HCT116 (cell line): ENCODE results near the gene CCDC57. TPM values are rescaled to one million over a fixed set of nuclear protein-coding genes. Genes with fewer than 3 reads are reported as not detected.
"Not testable (repeated sequence)": the region's sequence is repeated elsewhere in the genome, so short reads cannot be mapped to it uniquely, and the experiment has no call there.

Experiments used
- ATAC-seq: fragments of 200-7000 bp; cut with Tn5 transposase; 2 replicates; pipeline ENCODE4 v1.9.1; 2020; ENCODE audit warnings: mild to moderate bottlenecking, moderate library complexity
- BruUV-seq: library from RNA; stranded (reverse); fragments of 400-500 nt; replicated peaks from 2 replicates; lab custom pipeline; 2021; lab: Mats Ljungman, UMichigan
- CTCF ChIA-PET: fragments of 300-600 bp; sonication (Branson Sonifier 250); formaldehyde crosslinking; loops from one replicate; lab custom pipeline; 2021; ENCODE audit warnings: antibody characterized with exemption; lab: Charles Lee
- POLR2A ChIA-PET: fragments of 300-600, 350-600 bp; sonication (Branson Sonifier 250); formaldehyde crosslinking; loops from one replicate; lab custom pipeline; 2021; ENCODE audit warnings: antibody characterized with exemption; lab: Charles Lee
- RAD21 ChIA-PET, 2 experiments: fragments of 300-600 bp; sonication (Branson Sonifier 250); formaldehyde crosslinking; loops; one replicate each; lab custom pipeline; 2023; ENCODE audit warnings: low total read pairs in 2 of 2; ENCODE audit not compliant: uncharacterized antibody in 2 of 2, unreplicated experiment in 2 of 2, low non-redundant PET in 1 of 2; lab: Charles Lee
- DNase-seq: peaks from one replicate; pipeline ENCODE4 v3.0.0-alpha.2; 2010; ENCODE audit warnings: low read depth, low spot score
- H2AFZ ChIP-seq: fragments of 200-600 bp; shearing (Covaris generic), sonication (generic); 2 replicates; pipeline ENCODE4 v1.6.1; 2017; ENCODE audit warnings: low read depth, mixed run types, mixed read lengths, antibody characterized with exemption, low read length; ENCODE audit not compliant: poor library complexity, severe bottlenecking
- H3K27ac ChIP-seq: 2 replicates; pipeline ENCODE4 v1.5.1; 2012; ENCODE audit warnings: low read depth, low read length
- H3K27me3 ChIP-seq: fragments of 200-600 bp; sonication (generic); 2 replicates; pipeline ENCODE4 v1.6.1; 2016; ENCODE audit warnings: mixed run types, low read length, mixed read lengths; ENCODE audit not compliant: insufficient read depth
- H3K36me3 ChIP-seq, 2 experiments: fragments of 200-500 bp in 1 of 2; fragments of 200-600 bp in 1 of 2; sonication (Bioruptor generic) in 1 of 2; sonication (generic) in 1 of 2; 2 replicates each; pipeline versions ENCODE4 v1.5.1 to v1.6.1; 2014 to 2016; ENCODE audit warnings: low read length in 2 of 2, inconsistent platforms in 1 of 2, mixed read lengths in 1 of 2, mixed run types in 1 of 2; ENCODE audit not compliant: insufficient read depth in 2 of 2, control insufficient read depth in 1 of 2
- H3K4me1 ChIP-seq, 2 experiments: fragments of 200-600 bp in 1 of 2; sonication (generic) in 1 of 2; 2 replicates each; pipeline versions ENCODE4 v1.5.1 to v1.6.1; 2012 to 2017; ENCODE audit warnings: low read length in 2 of 2, inconsistent platforms in 1 of 2, mild to moderate bottlenecking in 1 of 2, mixed read lengths in 1 of 2, mixed run types in 1 of 2, moderate library complexity in 1 of 2; ENCODE audit not compliant: insufficient read depth in 2 of 2, control insufficient read depth in 1 of 2
- H3K4me2 ChIP-seq: fragments of 200-600 bp; sonication (generic); 2 replicates; pipeline ENCODE4 v1.6.1; 2017; ENCODE audit warnings: mixed run types, low read length, mixed read lengths
- H3K4me3 ChIP-seq, 2 experiments: fragments of 200-600 bp in 1 of 2; sonication (generic) in 1 of 2; replicated peaks in 1 of 2; 2 replicates each; pipeline ENCODE4 v1.5.1; 2011 to 2016; ENCODE audit warnings: low read length in 2 of 2, control low read depth in 1 of 2, low read depth in 1 of 2, mild to moderate bottlenecking in 1 of 2, mixed read lengths in 1 of 2, mixed run types in 1 of 2
- H3K79me2 ChIP-seq: fragments of 200-600 bp; sonication (generic); 2 replicates; pipeline ENCODE4 v1.6.1; 2017; ENCODE audit warnings: mild to moderate bottlenecking, mixed run types, low read length, moderate library complexity, mixed read lengths; ENCODE audit not compliant: insufficient read depth
- H3K9ac ChIP-seq: fragments of 200-600 bp; sonication (generic); 2 replicates; pipeline ENCODE4 v1.6.1; 2016; ENCODE audit warnings: low read length, mixed read lengths
- H3K9me2 ChIP-seq: fragments of 200-600 bp; sonication (generic), shearing (Covaris generic); 2 replicates; pipeline ENCODE4 v1.6.1; 2017; ENCODE audit warnings: mixed run types, mild to moderate bottlenecking, moderate library complexity; ENCODE audit not compliant: insufficient read depth
- H3K9me3 ChIP-seq, 2 experiments: fragments of 200-500 bp in 1 of 2; fragments of 200-600 bp in 1 of 2; sonication (Bioruptor generic) in 1 of 2; sonication (generic) in 1 of 2; 2 replicates each; pipeline ENCODE4 v1.6.1; 2014 to 2017; ENCODE audit warnings: low read length in 2 of 2, mixed read lengths in 2 of 2, inconsistent platforms in 1 of 2, low read depth in 1 of 2, mild to moderate bottlenecking in 1 of 2, mixed run types in 1 of 2, moderate library complexity in 1 of 2; ENCODE audit not compliant: control insufficient read depth in 1 of 2, insufficient read depth in 1 of 2
- H4K20me1 ChIP-seq: fragments of 200-600 bp; sonication (generic), shearing (Covaris generic); 2 replicates; pipeline ENCODE4 v1.6.1; 2017; ENCODE audit warnings: mixed run types, mild to moderate bottlenecking, moderate library complexity; ENCODE audit not compliant: insufficient read depth
- ATF3 ChIP-seq: IDR thresholded peaks from 2 replicates; pipeline ENCODE4 v1.6.1; 2012
- CEBPB ChIP-seq: IDR thresholded peaks from 2 replicates; pipeline ENCODE4 v1.6.1; 2012; ENCODE audit warnings: low read depth
- EZH2 ChIP-seq: fragments of 200-600 bp; sonication (generic); IDR thresholded peaks from 2 replicates; pipeline ENCODE4 v1.6.1; 2017; ENCODE audit warnings: antibody characterized with exemption, mixed run types
- ZNF274 ChIP-seq: fragments of 200-500 bp; sonication (Bioruptor generic); IDR thresholded peaks from 2 replicates; pipeline ENCODE4 v1.6.1; 2014; ENCODE audit warnings: mild to moderate bottlenecking, low read depth, low read length, inconsistent platforms
- intact Hi-C: fragments of 100-400 bp; cut with micrococcal nuclease; formaldehyde crosslinking; loops from 2 replicates; pipeline ENCODE4 v1.10.0; 2022
- total RNA-seq: library from RNA; stranded (reverse); gene quantifications from one replicate; pipeline ENCODE4 v1.2.1, GENCODE V29; 2021; ENCODE audit not compliant: unreplicated experiment
- TF ChIP-seq, protein P1 (sequence below): IDR thresholded peaks from 2 replicates; pipeline ENCODE4 v1.6.1; 2012; ENCODE audit warnings: low read depth

CCDC57 gene
- total RNA-seq, 1 experiment from 2014 or later, result 143 TPM

GRCh38 chr17:82175201-82175600, 37.4 kb downstream of the CCDC57 start:
- ChIA-PET CTCF (interaction anchor here (1.3 kb wide), 1 partner anchor 144 kb away, joined by 3 read pairs; no protein-coding TSS in a partner anchor), RAD21 (no interaction called here), POLR2A (no interaction called here)
- Histone ChIP-seq H3K27ac (no peak overlapping the region), H3K4me2 (no peak overlapping the region), H4K20me1 (no peaks in the 10 kb centered on the region), H3K4me1 (0 out of 4 replicates have a peak, but pooled peaks cover 0 to 4% of the 10 kb centered on the region in 2 experiments), H3K9ac (no peak overlapping the region), H3K27me3 (no peaks in the 10 kb centered on the region), H3K36me3 (peaks cover 10 to 26% of the 10 kb centered on the region in 2 experiments; a peak in 2 of 4 replicates), H3K9me3 (no peaks in the 10 kb centered on the region), H3K4me3 (no peak overlapping the region), H2AFZ (no peak overlapping the region), H3K9me2 (no peaks in the 10 kb centered on the region), H3K79me2 (no peaks in the 10 kb centered on the region)
- TF ChIP-seq, protein P1, sequence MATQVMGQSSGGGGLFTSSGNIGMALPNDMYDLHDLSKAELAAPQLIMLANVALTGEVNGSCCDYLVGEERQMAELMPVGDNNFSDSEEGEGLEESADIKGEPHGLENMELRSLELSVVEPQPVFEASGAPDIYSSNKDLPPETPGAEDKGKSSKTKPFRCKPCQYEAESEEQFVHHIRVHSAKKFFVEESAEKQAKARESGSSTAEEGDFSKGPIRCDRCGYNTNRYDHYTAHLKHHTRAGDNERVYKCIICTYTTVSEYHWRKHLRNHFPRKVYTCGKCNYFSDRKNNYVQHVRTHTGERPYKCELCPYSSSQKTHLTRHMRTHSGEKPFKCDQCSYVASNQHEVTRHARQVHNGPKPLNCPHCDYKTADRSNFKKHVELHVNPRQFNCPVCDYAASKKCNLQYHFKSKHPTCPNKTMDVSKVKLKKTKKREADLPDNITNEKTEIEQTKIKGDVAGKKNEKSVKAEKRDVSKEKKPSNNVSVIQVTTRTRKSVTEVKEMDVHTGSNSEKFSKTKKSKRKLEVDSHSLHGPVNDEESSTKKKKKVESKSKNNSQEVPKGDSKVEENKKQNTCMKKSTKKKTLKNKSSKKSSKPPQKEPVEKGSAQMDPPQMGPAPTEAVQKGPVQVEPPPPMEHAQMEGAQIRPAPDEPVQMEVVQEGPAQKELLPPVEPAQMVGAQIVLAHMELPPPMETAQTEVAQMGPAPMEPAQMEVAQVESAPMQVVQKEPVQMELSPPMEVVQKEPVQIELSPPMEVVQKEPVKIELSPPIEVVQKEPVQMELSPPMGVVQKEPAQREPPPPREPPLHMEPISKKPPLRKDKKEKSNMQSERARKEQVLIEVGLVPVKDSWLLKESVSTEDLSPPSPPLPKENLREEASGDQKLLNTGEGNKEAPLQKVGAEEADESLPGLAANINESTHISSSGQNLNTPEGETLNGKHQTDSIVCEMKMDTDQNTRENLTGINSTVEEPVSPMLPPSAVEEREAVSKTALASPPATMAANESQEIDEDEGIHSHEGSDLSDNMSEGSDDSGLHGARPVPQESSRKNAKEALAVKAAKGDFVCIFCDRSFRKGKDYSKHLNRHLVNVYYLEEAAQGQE, result no peak
- TF ChIP-seq CEBPB (no peak), ATF3 (no peak), ZNF274 (no peak), EZH2 (no peak)
- intact Hi-C loops, result no loop called here
- ATAC-seq (no peak), DNase-seq (no peak)
- no TSS peak for BruUV-seq

DNA sequence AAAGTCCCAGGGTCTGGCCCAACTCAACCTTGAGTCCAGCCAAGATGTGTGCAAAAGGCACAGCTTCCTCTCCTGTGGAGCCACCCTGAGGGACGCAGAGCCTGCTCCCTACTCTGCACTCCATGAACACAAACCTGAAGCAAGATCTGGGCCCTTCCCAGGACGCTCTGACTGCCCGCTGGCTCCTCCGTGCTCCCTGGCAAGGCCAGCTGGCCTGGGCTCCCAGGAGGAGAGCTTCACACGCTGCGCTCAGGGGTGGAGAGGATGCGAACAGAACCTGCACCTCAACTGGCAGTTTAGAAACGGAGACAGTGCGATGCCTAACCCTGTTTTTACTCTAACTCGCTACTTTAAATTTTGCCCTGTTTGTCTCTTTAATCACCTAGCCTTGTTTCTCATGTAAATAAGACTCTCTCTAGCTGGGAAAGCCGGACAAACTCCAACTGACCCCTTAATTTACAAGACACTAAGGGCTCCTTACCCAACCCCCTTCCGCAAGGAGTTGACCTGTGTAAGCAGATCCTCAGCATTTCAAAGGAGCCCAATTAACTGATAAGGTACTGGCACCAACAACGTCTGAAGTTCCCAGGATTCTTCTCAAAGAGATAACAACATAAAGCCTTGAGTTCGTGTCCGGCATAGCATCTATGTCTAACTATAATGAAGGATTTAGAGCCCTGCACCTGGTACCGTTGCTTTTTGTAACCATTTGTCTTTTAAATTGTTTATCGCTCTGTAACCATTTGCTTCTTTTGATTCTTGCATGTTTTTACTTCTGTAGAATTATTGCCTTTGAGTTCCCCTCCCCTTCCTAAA, 38.4 kb downstream of the CCDC57 start:
- H3K79me2 ChIP-seq, H3K9ac ChIP-seq, POLR2A ChIA-PET, H4K20me1 ChIP-seq, H2AFZ ChIP-seq, H3K9me2 ChIP-seq, H3K4me2 ChIP-seq, H3K27ac ChIP-seq, H3K4me3 ChIP-seq, intact Hi-C loops, CTCF ChIA-PET, BruUV-seq, ATAC-seq, H3K4me1 ChIP-seq, DNase-seq, H3K27me3 ChIP-seq, H3K9me3 ChIP-seq, RAD21 ChIA-PET: not testable (repeated sequence)
- peaks cover 10 to 26% of the 10 kb centered on the region in 2 experiments; a peak in 2 of 4 replicates for H3K36me3 ChIP-seq
